ENCODE data around the gene CDH22.

- peak; percentile 48 to 56 for TF ChIP-seq CTCF (conservative IDR thresholded peaks at IDR 0.05 in 1 of 2, IDR thresholded peaks at IDR 0.05 in 1 of 2; ENCODE audit: low read depth in 1 of 2, low read length in 2 of 2)
- TF ChIP-seq EZH2 (IDR thresholded peaks at IDR 0.05; ENCODE audit: low read length, missing control alignments): no peak
These were observed 179.8 kb downstream of the CDH22 start for GRCh38 chr20:46128310-46129151.
